Anterior cingulate cortex (tissue), 58 donors: Measurements from ENCODE around the gene DNAJC2.
"Not testable (repeated sequence)": the region's sequence is repeated elsewhere in the genome, so short reads cannot be mapped to it uniquely, and the experiment has no call there.

Experiments used
- DNase-seq, 58 donors: peaks; one replicate each; lab custom pipeline; 2025; lab: John Stamatoyannopoulos, UW

Gene DNAJC2

GRCh38 chr7:103343758-103344452 is 662 bp downstream of the DNAJC2 start:
- DNase-seq = peak in 14 of 58 donors; percentile 7 to 47 (median 30)

- no peak for DNase-seq
These were observed 1.2 kb downstream of the DNAJC2 start for GRCh38 chr7:103343332-103343731.

DNA sequence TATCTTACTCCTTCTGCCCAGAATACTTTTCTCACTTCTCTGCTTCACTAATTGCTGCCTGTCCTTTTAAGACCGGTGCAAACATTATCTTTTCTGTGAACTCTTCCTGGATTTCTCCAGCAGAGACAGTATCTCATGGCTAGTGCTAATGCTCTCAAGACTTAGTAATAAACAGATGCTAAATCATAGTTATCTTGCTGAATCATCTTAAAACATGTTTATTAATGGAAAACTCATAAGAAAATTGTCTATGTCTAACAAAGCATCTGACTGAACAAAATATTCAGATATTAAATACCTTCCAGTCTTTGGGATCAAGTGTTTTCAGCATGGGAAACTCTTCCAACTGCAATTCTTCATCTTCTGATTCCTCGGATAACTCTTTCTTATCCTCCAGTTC is 3.1 kb downstream of the DNAJC2 start:
- DNase-seq = no peak

DNA sequence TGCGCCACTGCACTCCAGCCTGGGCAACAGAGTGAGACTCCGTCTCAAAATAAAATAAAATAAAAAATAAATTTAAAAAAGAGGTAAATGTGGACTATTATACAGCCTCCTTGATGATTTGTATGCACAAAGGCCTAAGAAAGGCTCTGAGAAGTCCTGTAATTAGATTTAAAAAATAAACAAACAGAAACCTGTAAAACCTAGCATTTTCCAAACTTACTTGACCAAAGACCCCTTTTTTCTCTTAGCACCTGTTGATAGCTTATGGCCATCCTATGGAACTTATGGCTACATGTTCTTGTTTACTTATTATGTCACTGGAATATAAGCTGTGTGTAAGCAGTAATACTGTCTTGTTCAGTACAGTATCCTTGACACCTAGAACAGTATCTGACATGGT is 5.7 kb downstream of the DNAJC2 start:
- no peak for DNase-seq

GRCh38 chr7:103336761-103337160 is 7.8 kb downstream of the DNAJC2 start:
- DNase-seq = no peak

- DNase-seq = no peak
These were observed 18.8 kb downstream of the DNAJC2 start for GRCh38 chr7:103325744-103326143.

DNA sequence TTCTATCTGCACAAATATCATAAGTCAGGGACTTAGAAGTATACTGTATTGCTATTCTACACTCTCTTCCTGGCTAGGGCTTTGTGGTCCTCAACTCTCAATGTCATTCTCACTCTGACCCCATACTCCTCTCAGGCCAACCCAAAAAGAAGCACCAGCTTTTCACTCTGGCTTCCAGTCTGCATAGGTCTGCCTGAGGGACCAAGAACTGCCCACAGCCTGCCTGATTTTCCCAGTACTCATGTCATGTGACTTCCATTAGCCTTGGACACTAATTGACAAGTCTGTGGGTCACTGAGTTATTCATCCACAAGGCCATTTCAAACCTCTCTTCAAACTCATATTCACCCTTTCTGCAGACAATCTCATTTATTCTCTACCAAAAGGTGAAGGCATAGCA is 27.6 kb downstream of the DNAJC2 start:
- no peak for DNase-seq

DNA sequence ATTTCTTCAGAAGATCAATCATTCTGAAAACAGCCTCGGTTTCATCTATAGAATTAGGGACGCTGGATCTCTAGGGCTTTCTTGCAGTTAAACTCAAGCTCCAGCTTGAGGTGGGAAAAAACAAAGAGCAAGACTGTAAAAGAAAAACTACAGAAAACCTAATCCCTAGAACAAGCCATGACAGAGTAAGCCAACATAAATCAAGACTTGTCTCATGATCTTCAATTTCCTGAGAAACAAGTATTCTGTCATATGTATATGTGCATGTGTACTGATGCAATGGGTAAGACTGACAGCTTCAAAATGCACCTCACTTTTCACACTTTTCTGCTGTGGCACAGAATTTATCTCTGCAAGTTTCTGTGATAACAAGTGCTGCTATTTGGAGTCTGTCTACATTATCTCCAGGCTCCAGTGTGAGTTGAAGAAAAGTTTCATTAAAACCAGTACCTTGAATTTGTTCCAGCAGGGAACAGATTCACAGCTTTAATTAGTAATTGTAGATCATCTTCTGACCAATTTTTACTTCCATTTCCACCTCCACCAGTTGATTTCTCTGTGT is 28.1 kb downstream of the DNAJC2 start:
- DNase-seq = no peak

GRCh38 chr7:103314852-103315251 is 29.7 kb downstream of the DNAJC2 start:
- no peak for DNase-seq

DNA sequence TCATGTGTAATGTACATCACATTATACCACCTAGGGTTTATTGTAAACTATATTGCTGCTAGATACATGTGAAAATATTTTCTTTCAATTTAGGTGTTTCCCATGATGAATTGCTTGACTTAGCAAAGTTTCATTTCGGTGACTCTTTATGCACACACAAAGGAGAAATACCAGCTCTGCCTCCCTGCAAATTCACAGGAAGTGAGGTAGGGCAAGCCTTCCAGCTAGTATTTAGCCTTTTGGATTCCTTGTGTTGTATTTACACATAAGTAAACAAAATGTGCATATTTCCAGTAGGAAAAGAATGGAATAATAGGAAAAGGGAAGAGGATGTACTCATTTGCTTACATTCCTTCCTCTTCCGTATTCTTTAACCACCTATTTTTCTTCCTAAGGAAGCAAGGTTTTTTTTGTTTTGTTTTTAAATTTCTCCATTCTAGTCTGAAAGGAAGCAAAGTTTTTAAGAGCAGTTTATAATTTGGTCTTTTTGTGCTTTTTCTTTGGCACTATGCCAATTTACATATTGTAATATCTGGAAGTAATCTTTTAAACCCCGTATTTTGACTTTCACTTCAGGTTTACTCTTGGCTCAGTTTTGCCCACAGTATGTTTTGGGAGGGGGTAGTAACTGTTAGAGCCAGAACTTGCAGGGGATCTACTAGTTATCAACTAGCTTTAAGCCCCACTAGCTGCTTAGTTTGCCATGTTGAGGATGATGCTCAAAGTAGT is 36.9 kb downstream of the DNAJC2 start:
- DNase-seq = no peak

DNA sequence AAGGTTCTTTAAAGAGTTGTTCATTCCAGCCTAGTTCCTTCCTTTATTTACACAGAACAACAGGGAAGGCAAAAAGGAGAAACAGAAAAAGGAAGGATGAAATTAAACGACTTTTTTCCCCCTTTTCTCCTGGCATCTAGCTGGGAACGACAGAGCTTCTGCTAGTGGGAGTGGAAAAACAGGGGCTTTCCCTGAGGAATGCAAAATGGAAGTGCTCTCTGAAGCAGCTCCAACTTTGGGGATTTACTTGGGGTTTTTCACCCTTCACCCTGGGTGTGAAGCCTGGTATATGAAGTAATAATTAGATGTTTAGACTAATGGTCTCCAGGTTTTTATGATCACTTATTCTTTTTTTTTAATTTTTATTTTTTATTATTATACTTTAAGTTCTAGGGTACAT is 43.1 kb downstream of the DNAJC2 start:
- no peak for DNase-seq

DNA sequence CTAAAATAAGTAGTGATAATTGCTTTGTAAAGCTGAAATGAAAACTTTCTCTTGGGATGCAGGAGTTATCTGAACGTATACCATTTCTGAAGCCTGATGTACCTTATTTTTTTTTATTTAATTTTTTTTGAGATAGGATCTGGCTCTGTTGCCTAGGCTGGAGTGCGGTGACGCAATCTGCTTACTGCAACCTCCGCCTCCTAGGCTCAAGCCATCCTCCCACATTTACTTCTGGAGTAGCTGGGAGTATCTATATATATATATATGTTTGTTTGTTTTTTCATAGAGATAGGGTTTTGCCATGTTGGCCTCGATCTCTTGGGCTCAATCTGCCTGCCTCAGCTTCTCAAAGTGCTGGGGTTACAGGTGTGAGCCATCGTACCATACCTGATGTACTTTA is 44.9 kb downstream of the DNAJC2 start:
- DNase-seq = no peak

- DNase-seq = no peak
These were observed 46.8 kb downstream of the DNAJC2 start for GRCh38 chr7:103297837-103298179.

- DNase-seq = peak; percentile 48 to 99 (median 91)
These were observed 47.4 kb downstream of the DNAJC2 start, which contains the start of gene PMPCB for GRCh38 chr7:103296901-103297836. Gene PMPCB, plus strand, starts transcription at chr7:103297435. Its CDS starts 25 bp downstream, at chr7:103297460.

DNA sequence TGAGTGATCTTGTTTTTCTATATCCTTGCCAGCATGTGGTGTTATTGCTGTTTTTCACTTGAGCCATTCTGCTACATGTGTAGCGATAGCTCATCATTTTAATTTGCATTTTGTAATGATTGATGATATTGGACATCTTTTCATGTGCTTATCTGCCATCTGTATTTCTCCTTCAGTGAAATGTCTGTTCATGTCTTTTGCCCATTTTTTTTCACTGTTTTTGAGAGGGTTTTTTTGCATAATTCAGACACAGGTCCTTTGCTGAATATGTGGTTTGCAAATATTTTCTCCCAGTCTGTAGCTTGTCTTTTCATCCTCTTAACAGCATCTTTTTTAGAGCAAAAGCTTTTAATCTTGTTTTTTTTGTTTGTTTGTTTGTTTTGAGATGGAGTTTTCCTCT is 51.0 kb downstream of the DNAJC2 start:
- DNase-seq = no peak

GRCh38 chr7:103292122-103292521 is 52.4 kb downstream of the DNAJC2 start:
- DNase-seq = no peak

GRCh38 chr7:103282802-103283427 is 61.7 kb downstream of the DNAJC2 start:
- DNase-seq = not testable (repeated sequence)

GRCh38 chr7:103280803-103281155 is 63.8 kb downstream of the DNAJC2 start:
- DNase-seq = peak in 28 of 58 donors; percentile 1 to 48 (median 18)

GRCh38 chr7:103279963-103280802 is 64.4 kb downstream of the DNAJC2 start:
- DNase-seq = peak; percentile 12 to 92 (median 71)
